ENCODE results near the gene TP73.

The TP73 gene

GRCh38 chr1:3660704-3661103 is 8.4 kb downstream of the TP73 start:
- no peak overlapping the region for H3K4me3 ChIP-seq (ENCODE audit: low read length)
- DNase-seq (ENCODE audit: low read depth) = no peak
- TF ChIP-seq CTCF (conservative IDR thresholded peaks at IDR 0.05; ENCODE audit: low read depth, low read length) = no peak

GRCh38 chr1:3661631-3662030 is 9.3 kb downstream of the TP73 start:
- TF ChIP-seq CTCF (conservative IDR thresholded peaks at IDR 0.05; ENCODE audit: low read depth, low read length) = no peak
- DNase-seq (ENCODE audit: low read depth) = no peak

GRCh38 chr1:3662080-3662671 is 9.9 kb downstream of the TP73 start:
- H3K4me3 ChIP-seq (ENCODE audit: low read length) = no peak overlapping the region
- DNase-seq (ENCODE audit: low read depth) = no peak
- TF ChIP-seq CTCF (conservative IDR thresholded peaks at IDR 0.05; ENCODE audit: low read depth, low read length) = no peak

More at GRCh38 chr1:3661631-3662030, 9.3 kb downstream of the TP73 start:
- H3K4me3 ChIP-seq (ENCODE audit: low read length) = no peak overlapping the region

- no peak for TF ChIP-seq CTCF (conservative IDR thresholded peaks at IDR 0.05; ENCODE audit: low read depth, low read length)
- no peak for DNase-seq (ENCODE audit: low read depth)
- no peak overlapping the region for H3K4me3 ChIP-seq (ENCODE audit: low read length)
These were observed 11.8 kb downstream of the TP73 start for GRCh38 chr1:3663999-3664699.

GRCh38 chr1:3664700-3665375 is 12.5 kb downstream of the TP73 start:
- DNase-seq (ENCODE audit: low read depth) = no peak
- no peak for TF ChIP-seq CTCF (conservative IDR thresholded peaks at IDR 0.05; ENCODE audit: low read depth, low read length)

GRCh38 chr1:3668148-3668547 is 15.8 kb downstream of the TP73 start:
- DNase-seq (ENCODE audit: low read depth) = no peak
- H3K4me3 ChIP-seq (ENCODE audit: low read length) = no peak overlapping the region
- TF ChIP-seq CTCF (conservative IDR thresholded peaks at IDR 0.05; ENCODE audit: low read depth, low read length) = no peak

More at GRCh38 chr1:3664700-3665375, 12.5 kb downstream of the TP73 start:
- H3K4me3 ChIP-seq (ENCODE audit: low read length) = no peak overlapping the region

Measured in retinal pigment epithelial cell (primary cell).